ENCODE data around the gene EML1. TPM values are rescaled to one million over a fixed set of nuclear protein-coding genes. Genes with fewer than 3 reads are reported as not detected.

EML1 gene
- total and polyA plus RNA-seq, 3 donors from 2014 or later: 18.1 to 22.7 (median 22.0) TPM

- Histone ChIP-seq H3K27me3 (no peaks in the 10 kb centered on the region), H3K4me1 (no peaks in the 10 kb centered on the region), H3K9me3 (no peaks in the 10 kb centered on the region), H3K4me3 (no peak overlapping the region), H3K27ac (no peak overlapping the region), H3K36me3 (ENCODE audit: low read depth, missing control alignments) (no peaks in the 10 kb centered on the region)
- DNase-seq: no peak
- TF ChIP-seq POLR2A (IDR thresholded peaks at IDR 0.05): no peak
- TF ChIP-seq, protein P1, sequence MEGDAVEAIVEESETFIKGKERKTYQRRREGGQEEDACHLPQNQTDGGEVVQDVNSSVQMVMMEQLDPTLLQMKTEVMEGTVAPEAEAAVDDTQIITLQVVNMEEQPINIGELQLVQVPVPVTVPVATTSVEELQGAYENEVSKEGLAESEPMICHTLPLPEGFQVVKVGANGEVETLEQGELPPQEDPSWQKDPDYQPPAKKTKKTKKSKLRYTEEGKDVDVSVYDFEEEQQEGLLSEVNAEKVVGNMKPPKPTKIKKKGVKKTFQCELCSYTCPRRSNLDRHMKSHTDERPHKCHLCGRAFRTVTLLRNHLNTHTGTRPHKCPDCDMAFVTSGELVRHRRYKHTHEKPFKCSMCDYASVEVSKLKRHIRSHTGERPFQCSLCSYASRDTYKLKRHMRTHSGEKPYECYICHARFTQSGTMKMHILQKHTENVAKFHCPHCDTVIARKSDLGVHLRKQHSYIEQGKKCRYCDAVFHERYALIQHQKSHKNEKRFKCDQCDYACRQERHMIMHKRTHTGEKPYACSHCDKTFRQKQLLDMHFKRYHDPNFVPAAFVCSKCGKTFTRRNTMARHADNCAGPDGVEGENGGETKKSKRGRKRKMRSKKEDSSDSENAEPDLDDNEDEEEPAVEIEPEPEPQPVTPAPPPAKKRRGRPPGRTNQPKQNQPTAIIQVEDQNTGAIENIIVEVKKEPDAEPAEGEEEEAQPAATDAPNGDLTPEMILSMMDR (IDR thresholded peaks at IDR 0.05): no peak
- intact Hi-C loops (cut with DNase I; ENCODE audit: low total_unique reads): no loop called here
- WGBS, 2 donors: 83 to 86% methylated on average over 4 of the region's 4 CpGs
Measured at GRCh38 chr14:99983251-99984015, 190.2 kb downstream of the EML1 start.

DNA sequence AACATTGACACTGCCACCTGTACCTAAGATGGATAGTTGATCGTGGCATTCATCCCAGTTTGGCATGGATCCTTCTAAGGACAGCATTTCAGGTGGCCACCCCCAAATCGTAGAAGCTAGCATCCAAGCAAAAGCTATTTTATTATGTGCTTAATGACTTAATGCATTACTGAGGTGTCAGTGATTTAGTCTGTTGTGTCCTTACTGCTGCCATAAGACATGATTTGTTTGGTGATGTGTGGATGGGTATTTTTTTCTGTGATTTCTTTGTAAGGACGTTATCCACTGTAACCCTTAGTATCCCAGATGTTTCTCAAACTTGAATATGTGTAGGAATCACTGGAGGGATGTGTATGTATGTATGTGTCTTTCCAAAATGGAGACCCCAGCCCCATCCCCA is 190.8 kb downstream of the EML1 start:
- WGBS, 2 donors: 67 to 69% methylated on average over 3 of the region's 3 CpGs
- Histone ChIP-seq H3K9me3 (no peaks in the 10 kb centered on the region), H3K27me3 (no peaks in the 10 kb centered on the region), H3K4me1 (no peaks in the 10 kb centered on the region), H3K36me3 (ENCODE audit: low read depth, missing control alignments) (no peaks in the 10 kb centered on the region), H3K4me3 (no peak overlapping the region), H3K27ac (no peak overlapping the region)
- intact Hi-C loops (cut with DNase I; ENCODE audit: low total_unique reads): no loop called here
- DNase-seq: no peak
- TF ChIP-seq POLR2A (IDR thresholded peaks at IDR 0.05): no peak
- TF ChIP-seq, protein P1 (IDR thresholded peaks at IDR 0.05): no peak

DNA sequence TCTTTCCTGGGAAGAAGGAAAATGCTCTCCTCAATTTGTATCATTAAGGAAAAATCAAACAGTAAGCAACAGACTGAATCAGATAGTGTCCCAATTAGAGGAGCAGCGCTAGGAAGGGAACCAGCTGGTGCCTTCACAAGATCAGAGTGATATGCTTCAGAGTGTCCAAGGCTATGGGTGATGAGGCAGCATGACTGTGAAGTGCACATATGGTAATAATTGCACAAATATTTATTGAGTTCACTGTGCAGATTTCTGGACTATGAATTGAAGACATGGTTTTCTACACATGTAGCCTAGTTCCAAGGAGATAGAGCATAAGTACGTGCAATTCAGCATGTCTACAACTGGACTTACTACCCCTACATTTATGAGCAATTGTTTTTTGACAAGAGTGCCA is 193.2 kb downstream of the EML1 start:
- H3K27me3 ChIP-seq: no peaks in the 10 kb centered on the region
- DNase-seq: no peak
- TF ChIP-seq, protein P1 (IDR thresholded peaks at IDR 0.05): no peak
- TF ChIP-seq POLR2A (IDR thresholded peaks at IDR 0.05): no peak
- intact Hi-C loops (cut with DNase I; ENCODE audit: low total_unique reads): no loop called here
- no peak overlapping the region for H3K27ac ChIP-seq
- H3K4me3 ChIP-seq: no peak overlapping the region
- H3K36me3 ChIP-seq (ENCODE audit: low read depth, missing control alignments): no peaks in the 10 kb centered on the region
- WGBS, 2 donors: 85 to 93% methylated on average over 2 of the region's 2 CpGs
- no peaks in the 10 kb centered on the region for H3K9me3 ChIP-seq
- no peaks in the 10 kb centered on the region for H3K4me1 ChIP-seq

DNA sequence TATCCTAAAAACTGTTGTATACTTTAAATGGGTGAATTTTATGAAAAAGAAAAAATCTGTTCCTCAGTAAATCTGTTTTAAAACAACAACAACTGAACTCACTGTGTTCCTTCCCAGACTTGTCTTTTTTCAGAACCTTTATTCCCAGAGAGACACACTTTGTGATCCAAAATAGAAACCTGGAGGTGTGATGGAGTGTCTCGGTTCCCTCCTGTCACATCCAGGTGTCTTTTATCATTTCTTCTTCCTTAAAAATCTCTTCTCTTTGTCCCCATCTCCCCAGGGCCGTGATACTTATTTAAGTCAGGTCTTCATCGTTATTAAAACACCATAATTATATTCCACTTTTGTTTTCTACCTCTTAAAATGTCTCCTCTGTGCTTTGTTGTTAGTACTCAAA is 195.8 kb downstream of the EML1 start:
- intact Hi-C loops (cut with DNase I; ENCODE audit: low total_unique reads): no loop called here
- TF ChIP-seq, protein P1 (IDR thresholded peaks at IDR 0.05): no peak
- TF ChIP-seq POLR2A (IDR thresholded peaks at IDR 0.05): no peak

More for the DNA sequence above, 195.8 kb downstream of the EML1 start:
- no peak for DNase-seq
- WGBS, 2 donors: 68 to 70% methylated on average over 3 of the region's 3 CpGs
- no peaks in the 10 kb centered on the region for H3K27me3 ChIP-seq
- H3K4me3 ChIP-seq: no peak overlapping the region
- no peaks in the 10 kb centered on the region for H3K36me3 ChIP-seq (ENCODE audit: low read depth, missing control alignments)
- no peaks in the 10 kb centered on the region for H3K4me1 ChIP-seq
- no peaks in the 10 kb centered on the region for H3K9me3 ChIP-seq
- no peak overlapping the region for H3K27ac ChIP-seq
